Epithelial cell of prostate (primary cell): Measurements from ENCODE around the gene LBP.

Source experiments
- DNase-seq: peaks from one replicate; pipeline ENCODE4 v3.0.0-alpha.2; 2011; ENCODE audit warnings: low read depth, low spot score
- H3K27ac ChIP-seq: fragments of 450-650 bp; 2 replicates; pipeline ENCODE4 v1.5.1; 2017; ENCODE audit warnings: mild to moderate bottlenecking

LBP gene

GRCh38 chr20:38426006-38426897 lies 80.0 kb downstream of the LBP start:
- DNase-seq = peak; percentile 44
- peak overlapping the region; percentile 8 for H3K27ac ChIP-seq
